GM21717 (cell line): Measurements from ENCODE around the gene CCDC88C.

Experiments
- ATAC-seq: cut with Tn5 transposase; IDR thresholded peaks from one replicate; pipeline ENCODE4 v1.9.1; 2021; ENCODE audit warnings: mild to moderate bottlenecking, moderate library complexity; ENCODE audit not compliant: unreplicated experiment

The CCDC88C gene

DNA sequence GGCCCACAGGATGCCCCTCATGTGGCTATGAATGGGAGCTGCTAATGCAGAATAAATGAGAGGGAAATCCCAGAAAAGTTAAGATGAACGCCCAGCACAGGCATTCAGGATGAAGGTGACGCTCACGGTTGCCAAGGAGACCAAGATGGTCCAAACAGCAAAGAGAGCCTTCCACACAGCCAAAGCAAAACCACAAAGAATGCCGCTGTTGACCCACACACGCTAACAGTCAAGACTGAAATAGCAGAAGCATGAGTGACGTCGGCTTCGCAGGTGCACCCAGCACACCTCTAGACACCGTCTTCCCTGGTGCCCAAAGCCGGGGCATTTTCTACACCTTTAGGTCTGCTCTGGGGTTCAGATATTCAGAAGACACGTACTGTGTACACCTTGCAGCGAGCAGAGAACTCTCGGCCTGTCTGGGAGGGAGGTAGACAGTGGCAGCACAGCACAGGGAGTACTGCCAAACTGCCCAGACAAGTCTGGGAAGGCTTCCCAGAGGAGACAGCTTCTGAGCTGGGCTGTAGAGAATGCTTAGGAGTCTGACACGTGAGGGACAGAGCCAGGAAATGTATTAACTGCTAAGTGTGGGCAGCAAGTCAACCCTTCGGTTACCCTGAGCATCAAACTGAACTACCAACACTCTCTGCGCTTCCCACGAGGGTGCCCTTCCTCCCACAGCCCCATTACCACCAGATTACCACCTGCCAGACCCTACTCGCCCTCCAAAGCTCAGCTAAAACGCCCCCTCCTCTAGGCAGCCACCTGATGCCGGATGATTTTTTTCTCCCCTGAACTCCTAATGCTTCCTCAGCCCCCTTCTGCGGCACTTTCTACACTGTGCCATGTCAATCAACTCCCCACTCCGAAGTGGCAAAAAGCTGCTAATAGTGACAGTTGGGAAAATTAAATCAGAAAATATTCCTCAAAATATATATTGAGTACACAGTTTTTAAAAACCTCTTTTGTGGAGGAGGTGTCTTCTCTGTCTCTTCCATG, 50.1 kb downstream of the CCDC88C start:
- peak; percentile 75 for ATAC-seq

DNA sequence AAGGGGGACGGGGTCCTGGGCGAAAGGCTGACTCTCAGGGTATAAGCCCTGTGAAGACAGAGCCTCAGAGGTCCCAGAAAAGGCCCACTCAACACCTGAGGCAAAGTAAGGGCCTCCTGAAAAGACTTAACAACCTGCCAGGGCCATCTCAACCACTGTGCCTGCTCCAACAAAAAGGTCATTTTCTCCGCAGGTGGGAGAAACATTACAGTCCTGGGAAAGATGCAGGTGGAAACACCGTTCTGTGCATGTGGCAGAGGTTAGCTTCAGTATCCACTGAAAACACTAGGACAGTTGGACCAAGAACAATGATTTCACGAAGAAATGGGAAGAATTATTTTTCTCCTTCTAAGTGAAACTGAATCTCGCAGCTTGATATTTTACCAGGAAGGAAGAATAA, 50.9 kb downstream of the CCDC88C start:
- no peak for ATAC-seq

- ATAC-seq = no peak
These were observed 52.1 kb downstream of the CCDC88C start for GRCh38 chr14:91365552-91365951.

GRCh38 chr14:91364524-91365270, 52.9 kb downstream of the CCDC88C start:
- ATAC-seq = peak; percentile 7

GRCh38 chr14:91363776-91364523, 53.7 kb downstream of the CCDC88C start:
- peak; percentile 52 for ATAC-seq

DNA sequence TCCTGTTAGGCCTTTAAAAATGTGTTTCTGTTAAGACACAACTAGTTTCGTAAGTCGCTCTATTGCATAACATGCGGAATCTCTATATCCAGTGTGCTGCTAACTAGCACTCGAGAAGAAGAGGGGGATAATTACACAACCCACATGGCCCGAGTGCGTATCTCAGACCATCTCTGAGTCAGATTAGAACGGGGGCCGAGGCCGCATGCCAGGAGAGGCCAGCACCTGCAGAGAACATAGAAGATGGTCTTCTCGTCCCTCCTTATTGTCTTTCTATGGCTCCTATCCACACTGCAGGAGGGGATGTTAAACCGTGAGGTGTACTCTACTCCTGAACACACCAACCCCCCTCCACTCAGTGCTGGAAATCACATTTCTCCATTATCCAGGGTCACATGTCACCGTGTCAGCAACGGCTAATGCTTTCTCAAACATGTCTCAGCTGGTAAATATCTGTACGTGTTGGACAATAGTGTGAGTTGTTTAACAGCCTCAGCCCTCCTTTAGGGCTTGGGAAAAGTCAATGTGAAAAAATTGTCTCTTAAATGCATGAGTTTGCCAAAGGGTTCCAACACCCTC, 56.3 kb downstream of the CCDC88C start:
- no peak for ATAC-seq

DNA sequence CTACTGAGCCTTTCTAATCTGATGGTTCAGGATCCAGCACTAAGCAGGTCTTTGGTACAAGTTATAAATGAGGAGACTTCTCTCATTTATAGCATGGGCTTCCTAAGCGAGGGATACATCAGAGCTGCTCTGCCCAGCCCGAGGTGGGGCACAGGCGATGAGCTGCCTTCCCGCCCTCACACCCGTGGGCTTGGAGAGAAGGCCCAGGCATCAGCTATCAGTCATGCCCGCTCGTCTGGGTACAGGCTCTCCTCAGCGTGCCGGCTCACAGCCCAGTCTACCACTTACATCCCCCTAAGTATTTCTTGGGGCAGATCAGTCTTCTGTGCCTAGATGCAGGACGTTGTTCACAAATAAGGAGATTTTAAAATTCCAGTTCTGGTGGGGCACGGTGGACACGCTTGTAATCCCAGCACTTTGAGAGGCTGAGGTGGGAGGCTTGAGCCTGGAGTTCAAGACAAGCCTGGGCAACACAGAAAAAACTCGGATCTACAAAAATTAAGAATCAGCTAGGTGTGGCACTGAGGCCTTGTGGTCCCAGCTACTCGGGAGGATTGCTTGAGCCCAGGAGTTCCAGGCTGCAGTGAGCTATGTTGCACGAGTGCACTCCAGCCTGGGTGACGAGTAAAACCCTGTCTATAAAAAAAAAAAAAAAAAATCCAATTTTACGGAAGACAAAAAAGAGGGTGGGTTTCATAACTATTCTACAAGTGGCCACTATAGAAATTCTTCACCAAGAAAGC, 57.0 kb downstream of the CCDC88C start:
- ATAC-seq = no peak

DNA sequence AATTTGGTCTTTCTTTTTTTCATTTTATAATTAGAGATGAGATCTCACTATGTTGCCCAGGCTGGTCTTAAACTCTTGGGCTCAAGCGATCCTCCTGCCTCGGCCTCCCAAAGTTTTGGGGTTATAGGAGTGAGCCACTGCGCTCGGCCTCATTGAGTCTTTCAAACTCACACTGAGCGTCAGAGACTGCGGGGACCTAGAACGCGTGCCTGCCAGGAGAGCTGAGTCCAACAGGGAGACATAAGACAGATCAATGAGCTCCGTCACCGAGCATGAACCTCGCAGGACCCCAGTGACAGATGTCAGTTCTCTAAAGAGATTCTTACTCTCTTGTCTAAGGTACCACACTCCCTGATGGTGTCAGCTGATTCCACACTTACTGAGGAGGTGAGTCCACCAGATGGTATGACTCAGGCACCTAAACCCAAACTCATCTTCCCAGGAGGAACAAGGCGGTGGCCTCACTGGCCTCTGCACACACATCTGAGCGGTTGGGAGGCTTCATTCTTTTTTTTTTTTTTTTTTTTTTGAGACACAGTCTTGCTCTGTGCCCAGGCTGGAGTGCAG, 58.9 kb downstream of the CCDC88C start:
- ATAC-seq = no peak

DNA sequence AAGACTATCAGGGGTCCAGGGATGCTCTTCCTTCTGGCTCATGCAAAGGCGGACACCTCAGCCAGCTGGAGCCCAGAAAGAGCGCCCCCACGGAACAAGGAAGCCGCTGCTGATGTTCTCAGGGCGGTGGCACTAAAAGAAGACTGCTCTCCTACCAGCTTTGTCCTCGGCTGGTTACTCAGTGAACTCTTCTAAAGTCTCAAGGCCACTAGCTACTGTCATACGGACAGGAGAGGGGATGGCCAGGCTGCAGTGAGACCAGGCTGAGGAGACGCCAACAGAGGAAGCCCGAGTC, 59.6 kb downstream of the CCDC88C start:
- no peak for ATAC-seq

DNA sequence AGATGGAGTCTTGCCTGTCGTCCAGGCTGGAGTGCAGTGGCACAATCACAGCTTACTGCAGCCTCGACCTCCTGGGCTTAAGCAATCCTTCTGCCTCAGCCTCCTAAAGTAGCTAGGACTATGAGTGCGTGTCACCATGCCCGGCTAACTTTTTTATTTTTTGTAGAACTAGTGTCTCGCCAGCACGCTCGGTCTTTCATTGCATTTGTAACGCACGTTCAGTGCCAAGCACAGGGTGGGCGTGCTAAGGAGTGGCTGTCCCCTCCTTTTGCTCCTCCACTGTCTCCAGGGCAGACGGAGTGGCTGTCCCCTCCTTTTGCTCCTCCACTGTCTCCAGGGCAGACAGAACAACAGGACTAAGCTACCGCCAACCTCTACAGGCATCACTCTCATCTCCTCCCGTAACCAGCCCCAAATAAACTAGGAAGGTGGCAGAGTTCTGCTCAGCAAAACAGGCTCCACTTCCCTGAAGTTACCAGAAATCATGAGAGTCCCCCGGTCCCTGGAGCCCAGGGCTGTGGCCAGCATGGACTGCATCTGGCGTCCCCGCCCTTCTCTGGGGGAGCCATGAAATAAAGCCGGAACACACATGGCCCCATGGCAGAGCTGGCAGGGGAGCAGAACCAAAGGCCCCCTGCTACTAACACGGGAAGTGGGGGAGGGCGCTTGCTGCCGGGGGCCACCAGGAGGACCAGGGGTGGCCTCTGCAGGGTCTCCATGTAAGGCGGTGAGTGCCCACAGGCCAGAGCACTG, 60.2 kb downstream of the CCDC88C start:
- no peak for ATAC-seq

DNA sequence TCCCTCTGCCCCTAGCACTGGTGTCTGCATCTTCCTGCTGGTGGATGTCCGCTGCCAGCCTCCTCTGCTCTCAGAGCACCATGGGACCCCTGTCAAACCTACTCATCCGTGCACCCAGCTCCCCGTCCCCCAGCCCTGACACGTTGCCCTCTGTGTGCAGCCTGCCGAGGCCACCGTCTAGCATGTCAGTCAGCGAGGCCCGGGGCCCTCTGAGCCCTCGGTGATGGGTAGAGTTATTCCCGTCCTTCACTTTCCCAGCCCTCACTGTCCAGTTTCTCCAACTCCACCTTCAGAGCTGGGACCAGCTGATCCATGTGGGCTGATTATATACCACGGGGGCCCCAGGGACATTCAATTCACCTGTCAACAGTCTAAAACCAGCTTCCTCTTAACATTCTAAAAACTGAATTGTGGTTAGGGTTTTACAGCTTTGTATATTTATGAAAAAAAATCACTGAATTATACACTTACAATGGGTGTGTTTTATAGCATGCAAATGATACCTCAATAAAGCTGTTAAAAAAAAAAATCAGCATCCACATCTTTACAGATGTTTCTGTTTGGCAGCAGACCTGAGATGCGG, 61.3 kb downstream of the CCDC88C start:
- ATAC-seq = no peak

DNA sequence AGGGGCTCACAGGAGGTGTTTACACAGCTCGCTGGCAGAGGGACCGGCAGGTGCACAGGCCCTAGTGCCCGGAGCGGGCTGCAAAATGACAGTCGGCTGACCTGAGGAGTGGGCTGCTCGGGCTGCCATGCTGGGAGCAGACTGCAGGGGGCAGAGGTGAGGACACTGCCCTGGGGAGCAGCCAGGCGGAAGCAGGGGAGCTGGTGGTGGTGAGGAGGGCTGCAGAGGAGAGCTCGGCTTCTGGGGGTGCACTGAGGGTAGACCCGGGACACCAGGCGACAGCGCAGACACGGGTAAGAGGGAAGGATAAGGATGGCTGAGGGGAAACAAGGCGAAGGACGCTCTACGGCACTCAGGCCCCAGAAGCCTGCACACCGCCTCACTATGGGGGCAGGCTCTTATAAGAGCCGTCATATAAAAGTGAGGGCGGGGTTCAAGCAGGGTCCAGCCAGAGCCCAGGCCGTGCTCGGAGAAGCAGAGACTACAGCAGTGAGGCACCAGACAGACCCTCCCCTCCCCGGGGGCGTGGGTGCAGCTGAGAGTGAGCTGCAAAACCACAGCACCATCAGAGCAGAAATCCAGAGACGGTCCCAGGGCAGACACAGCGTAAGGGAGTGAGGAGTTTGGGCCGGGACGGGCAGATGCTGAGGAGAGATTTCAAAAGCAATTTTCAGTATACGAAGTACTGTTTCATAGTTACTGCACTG, 62.5 kb downstream of the CCDC88C start:
- ATAC-seq = no peak

GRCh38 chr14:91354221-91354916, 63.3 kb downstream of the CCDC88C start:
- no peak for ATAC-seq

DNA sequence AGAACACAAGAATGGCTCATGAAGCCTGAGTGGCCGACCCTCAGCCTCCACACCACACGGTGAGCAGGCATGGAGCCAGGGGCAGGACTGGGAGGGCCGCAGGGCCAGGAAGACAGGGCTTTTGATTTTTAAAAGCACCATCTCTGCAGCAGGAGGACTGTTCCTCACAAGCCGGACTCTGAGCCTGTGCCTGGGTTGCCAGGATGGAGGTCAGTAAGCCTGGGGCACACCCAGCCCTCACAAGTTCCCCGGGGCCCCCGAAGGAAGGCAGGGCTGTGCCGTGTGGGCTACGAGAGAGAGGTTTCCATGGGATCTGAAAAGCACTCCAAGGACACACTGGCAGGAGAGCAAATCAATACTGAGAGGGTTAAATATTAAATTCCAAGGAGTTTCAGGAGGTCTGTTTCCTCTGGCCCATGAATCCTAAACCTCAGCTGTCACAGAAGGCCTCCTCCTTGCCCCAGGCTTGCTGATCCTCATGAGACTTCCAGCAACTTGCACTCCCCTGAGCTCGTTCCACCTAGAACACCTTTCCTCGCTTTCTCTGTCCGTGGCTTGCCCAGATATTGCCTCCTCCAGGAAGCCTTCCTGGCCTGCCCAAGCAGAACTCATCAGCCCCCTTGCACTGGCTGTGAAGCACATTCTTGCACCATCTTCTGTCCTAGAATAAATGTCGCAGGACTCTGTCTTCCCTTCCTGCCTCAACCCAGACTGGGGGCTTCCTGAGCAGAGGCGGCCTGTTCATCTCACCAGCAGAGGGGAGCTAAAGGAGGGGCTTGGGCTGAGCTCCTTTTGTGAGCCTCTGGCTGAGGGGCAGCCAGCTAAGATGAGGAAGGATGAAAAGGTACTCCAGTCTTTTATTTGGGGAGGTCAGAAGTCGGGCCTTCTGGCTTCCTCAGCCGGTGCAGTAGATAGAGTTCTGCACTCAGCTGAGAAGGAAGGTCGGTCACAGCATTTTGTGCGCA, 64.6 kb downstream of the CCDC88C start:
- ATAC-seq = no peak

DNA sequence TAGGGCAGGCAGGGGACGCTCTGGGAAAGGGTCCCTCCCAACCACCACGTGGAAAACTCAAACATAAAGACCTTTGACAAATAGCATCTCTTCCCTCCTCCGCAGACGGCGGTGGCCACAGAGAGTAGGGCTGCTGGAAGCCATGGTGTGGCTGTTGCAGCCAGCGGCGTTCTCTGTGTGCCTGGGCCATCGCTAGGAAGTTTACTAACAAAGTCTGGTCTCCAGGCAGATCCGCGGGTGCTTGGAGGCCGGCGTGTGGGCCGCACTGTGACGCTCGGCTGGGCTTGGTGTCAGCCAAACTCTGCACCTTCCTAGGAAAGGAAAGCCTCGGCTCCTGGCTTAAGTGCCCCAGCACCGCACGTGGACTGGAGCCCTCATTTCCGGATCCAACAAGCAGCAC, 65.6 kb downstream of the CCDC88C start:
- ATAC-seq = no peak

DNA sequence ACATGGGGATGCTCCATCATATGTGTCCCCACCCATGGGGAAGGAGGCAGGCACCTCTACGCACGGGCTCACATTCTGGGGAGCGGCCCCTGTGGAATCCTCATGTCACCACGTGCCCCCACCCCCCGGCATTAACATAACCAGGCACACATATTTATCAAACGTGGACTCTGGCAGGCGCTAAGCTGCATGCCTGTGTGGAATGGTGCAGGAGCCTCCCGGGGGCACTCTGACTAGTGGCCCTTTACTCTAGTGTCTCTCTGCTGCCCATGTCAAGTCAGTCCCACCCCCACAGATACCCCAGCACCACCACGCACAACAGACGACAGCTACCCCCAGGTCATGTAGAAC, 66.1 kb downstream of the CCDC88C start:
- ATAC-seq = no peak
